GM10847 (cell line): ENCODE data around the gene PDE10A.

Experiments used
- POLR2A ChIP-seq: IDR thresholded peaks from 2 replicates; pipeline ENCODE4 v1.6.1; 2011; ENCODE audit not compliant: insufficient read length; ENCODE audit errors: extremely low read depth

PDE10A gene

DNA sequence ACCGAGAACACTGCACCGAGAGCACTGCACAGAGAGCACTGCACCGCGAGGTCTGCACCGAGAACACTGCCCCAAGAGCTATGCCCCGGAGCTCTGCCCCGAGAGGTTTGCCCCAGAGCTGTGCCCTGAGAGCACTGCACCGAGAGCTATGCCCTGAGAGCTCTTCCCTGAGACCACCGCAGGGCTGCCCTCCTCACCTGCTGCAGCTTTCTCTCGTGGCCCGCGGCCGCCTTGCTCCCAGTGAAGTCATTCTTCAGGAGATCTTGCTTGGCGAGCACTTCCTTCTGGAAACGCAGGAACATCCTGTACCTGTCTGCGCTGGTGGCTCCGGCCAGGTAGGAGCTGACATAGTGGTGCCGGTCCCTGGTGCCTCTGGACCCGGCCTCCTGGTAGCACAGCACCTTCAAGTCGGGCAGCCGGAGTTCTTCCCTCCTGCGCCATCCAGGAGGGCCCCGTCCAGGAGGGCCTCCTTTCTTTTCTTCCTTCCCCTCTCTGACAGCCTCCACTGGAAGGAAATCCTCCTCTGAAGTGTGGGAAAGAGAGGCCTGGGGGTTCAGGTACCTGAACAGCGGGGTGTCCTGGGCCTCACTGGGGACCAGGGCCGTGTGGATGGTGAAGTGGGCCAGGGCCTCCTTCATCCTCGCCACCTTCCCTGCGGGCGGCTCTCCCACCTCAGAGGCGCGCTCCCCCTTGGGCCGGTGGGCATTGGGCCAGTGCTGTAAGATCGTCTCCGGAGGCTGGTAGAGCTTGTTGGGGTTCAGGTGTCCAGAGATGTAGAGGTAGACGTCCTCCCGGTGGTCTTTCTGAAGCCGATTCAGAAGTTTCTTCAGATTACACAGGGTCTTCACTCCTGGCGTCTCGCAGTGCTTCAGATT lies 361.4 kb downstream of the PDE10A start:
- no peak for TF ChIP-seq POLR2A

DNA sequence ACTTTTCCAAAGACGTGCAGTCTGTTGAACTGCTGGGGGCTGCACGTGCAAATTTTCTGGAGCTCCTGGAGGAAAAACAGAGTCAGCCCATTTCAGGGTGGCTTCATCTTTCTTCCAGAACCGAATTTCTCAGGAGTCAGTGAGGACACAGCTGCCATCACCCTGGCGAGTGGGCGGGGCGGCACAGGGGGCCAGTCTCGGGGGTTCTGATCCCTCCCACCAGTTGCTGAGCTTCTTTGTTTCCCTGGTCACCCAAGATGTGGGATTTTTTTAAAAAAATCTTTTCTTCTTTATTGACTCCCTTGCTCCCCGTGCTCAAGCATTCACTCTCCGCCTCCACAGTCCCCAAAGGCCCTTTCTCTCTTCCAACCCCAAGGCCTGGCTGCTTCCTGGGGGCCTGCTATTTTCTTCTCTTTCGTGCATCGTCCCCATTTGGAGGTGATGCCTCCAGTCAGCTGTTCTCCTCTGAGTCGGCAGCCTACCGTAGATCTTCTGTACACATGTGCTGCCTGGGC lies 362.6 kb downstream of the PDE10A start:
- no peak for TF ChIP-seq POLR2A

GRCh38 chr6:165298875-165299274 lies 364.2 kb downstream of the PDE10A start:
- TF ChIP-seq POLR2A: no peak

- TF ChIP-seq POLR2A: no peak
Observed at GRCh38 chr6:165298402-165298801, 364.6 kb downstream of the PDE10A start.

DNA sequence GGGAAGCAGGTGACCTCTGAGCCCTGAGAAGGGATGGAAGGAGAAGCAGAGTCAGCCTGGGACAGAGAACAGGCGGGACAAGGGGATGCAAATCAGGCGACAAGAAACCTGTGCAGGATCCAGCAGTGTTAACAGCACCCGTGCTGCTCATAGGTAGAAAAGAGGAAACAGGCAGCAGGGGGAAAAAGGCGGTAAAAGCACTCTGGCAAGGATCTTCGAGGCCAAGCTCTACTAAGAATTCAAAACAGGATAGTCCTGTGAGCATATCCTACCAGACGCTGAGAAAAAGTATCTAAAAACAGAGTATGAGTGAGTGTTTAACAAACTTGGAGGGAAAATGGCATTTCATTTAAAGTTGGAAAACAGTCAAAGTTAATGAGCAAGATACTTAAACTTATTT lies 370.4 kb downstream of the PDE10A start:
- TF ChIP-seq POLR2A: no peak
